PC-3 (cell line): ENCODE measurements around the gene TIMM44.

Source experiments
- EZH2 ChIP-seq: fragments of 300-600 bp; sonication (generic); IDR thresholded peaks from one replicate; pipeline ENCODE4 v1.6.1; 2017; ENCODE audit warnings: antibody characterized with exemption, mild to moderate bottlenecking, low read length; ENCODE audit not compliant: unreplicated experiment
- EZH2phosphoT487 ChIP-seq: fragments of 300-600 bp; sonication (generic); IDR thresholded peaks from 2 replicates; pipeline ENCODE4 v1.6.1; 2018; ENCODE audit warnings: mild to moderate bottlenecking, antibody characterized with exemption, low read length, borderline replicate concordance
- TF ChIP-seq, protein P1 (sequence below): fragments of 300-600 bp; sonication (generic); conservative IDR thresholded peaks from 2 replicates; pipeline ENCODE4 v1.5.1; 2017; ENCODE audit warnings: antibody characterized with exemption, low read depth, mild to moderate bottlenecking, low read length

DNA sequence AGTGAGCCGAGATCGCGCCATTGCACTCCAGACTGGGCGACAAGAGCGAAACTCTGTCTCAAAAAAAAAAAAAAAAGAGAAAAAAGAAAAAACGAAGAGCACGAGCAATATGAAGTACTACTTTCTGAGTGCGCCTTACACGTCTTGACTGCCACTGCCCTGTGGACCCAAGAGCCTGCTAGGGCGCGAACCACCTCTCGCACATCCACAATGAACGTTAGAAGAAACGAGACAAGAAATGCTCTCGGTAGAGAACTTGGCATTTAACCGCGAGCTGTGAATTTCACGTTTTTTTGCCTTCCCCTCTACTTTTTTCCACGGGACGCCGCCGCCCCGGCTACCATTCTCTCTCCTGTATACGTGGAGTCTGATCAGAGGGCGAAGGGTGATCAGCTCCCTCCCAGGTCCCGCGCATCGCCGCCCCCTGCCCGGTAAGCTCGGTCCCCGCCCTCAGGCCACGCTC, 454 bp downstream of the TIMM44 start:
- TF ChIP-seq, protein P1, sequence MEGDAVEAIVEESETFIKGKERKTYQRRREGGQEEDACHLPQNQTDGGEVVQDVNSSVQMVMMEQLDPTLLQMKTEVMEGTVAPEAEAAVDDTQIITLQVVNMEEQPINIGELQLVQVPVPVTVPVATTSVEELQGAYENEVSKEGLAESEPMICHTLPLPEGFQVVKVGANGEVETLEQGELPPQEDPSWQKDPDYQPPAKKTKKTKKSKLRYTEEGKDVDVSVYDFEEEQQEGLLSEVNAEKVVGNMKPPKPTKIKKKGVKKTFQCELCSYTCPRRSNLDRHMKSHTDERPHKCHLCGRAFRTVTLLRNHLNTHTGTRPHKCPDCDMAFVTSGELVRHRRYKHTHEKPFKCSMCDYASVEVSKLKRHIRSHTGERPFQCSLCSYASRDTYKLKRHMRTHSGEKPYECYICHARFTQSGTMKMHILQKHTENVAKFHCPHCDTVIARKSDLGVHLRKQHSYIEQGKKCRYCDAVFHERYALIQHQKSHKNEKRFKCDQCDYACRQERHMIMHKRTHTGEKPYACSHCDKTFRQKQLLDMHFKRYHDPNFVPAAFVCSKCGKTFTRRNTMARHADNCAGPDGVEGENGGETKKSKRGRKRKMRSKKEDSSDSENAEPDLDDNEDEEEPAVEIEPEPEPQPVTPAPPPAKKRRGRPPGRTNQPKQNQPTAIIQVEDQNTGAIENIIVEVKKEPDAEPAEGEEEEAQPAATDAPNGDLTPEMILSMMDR = no peak
- TF ChIP-seq EZH2 (no peak), EZH2phosphoT487 (no peak)
